GM23338 (cell line): ENCODE results near the gene SPATA2L.

Source experiments
- CREB1 ChIP-seq: fragments of 250-450 bp; sonication (Bioruptor Pico); IDR thresholded peaks from 2 replicates; pipeline ENCODE4 v1.5.0; 2020; ENCODE audit warnings: low read depth, mild to moderate bottlenecking, moderate library complexity
- EZH2 ChIP-seq: fragments of 200-600 bp; sonication (generic); IDR thresholded peaks from one replicate; pipeline ENCODE4 v1.8.0; 2017; ENCODE audit warnings: antibody characterized with exemption, mild to moderate bottlenecking, low read depth; ENCODE audit not compliant: unreplicated experiment
- EZH2phosphoT487 ChIP-seq: fragments of 200-600 bp; sonication (generic); IDR thresholded peaks from one replicate; pipeline ENCODE4 v1.8.1; 2018; ENCODE audit warnings: antibody characterized with exemption; ENCODE audit not compliant: unreplicated experiment
- JUNB ChIP-seq: IDR thresholded peaks from one replicate; pipeline ENCODE4 v1.6.1; 2016; ENCODE audit warnings: antibody characterized with exemption; ENCODE audit not compliant: unreplicated experiment
- NANOG ChIP-seq: IDR thresholded peaks from 2 replicates; pipeline ENCODE4 v1.6.1; 2016; ENCODE audit warnings: antibody characterized with exemption, borderline replicate concordance
- POLR2AphosphoS5 ChIP-seq: IDR thresholded peaks from 2 replicates; pipeline ENCODE4 v1.6.1; 2016; ENCODE audit warnings: antibody characterized with exemption, low read depth
- STAT1 ChIP-seq: IDR thresholded peaks from one replicate; pipeline ENCODE4 v1.6.1; 2016; ENCODE audit warnings: antibody characterized with exemption; ENCODE audit not compliant: unreplicated experiment
- ZNF331 ChIP-seq: fragments of 250-450 bp; sonication (Bioruptor Pico); IDR thresholded peaks from 2 replicates; pipeline ENCODE4 v1.5.0; 2020; ENCODE audit warnings: low read depth, mild to moderate bottlenecking, moderate library complexity
- TF ChIP-seq, protein P1 (sequence below), 2 experiments: fragments of 200-600 bp in 1 of 2; sonication (generic) in 1 of 2; conservative IDR thresholded peaks; 2 replicates each; pipeline versions ENCODE4 v1.5.1 to v1.6.1; 2016 to 2017; ENCODE audit warnings: antibody characterized with exemption in 2 of 2, low read depth in 2 of 2, mild to moderate bottlenecking in 2 of 2, moderate library complexity in 1 of 2
- TF ChIP-seq, protein P2 (sequence below): IDR thresholded peaks from one replicate; pipeline ENCODE4 v1.6.1; 2018; ENCODE audit warnings: antibody characterized with exemption; ENCODE audit not compliant: unreplicated experiment
- TF ChIP-seq, protein P3 (sequence below): IDR thresholded peaks from 2 replicates; pipeline ENCODE4 v1.6.1; 2016; ENCODE audit warnings: antibody characterized with exemption

DNA sequence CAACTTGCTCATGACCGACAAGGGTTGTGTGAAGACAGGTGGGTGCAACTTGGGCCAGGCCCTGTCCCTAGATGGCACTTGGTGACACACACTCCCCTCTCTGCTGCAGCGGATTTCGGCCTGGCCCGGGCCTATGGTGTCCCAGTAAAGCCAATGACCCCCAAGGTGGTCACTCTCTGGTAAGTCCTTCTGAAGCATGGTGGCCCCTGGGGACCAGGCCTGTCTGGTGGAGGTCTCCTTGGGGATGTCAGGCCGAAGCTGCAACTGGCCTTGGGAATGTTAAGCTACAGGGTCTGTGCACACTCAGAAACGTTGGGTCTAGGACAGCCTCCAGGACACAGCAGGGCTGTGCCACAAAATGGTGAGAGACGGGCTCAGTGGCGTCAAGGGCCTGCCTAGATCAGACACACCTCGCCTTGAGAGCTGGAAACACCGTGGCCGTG, 8.2 kb downstream of the SPATA2L start:
- no peak for TF ChIP-seq EZH2
- TF ChIP-seq, protein P1, sequence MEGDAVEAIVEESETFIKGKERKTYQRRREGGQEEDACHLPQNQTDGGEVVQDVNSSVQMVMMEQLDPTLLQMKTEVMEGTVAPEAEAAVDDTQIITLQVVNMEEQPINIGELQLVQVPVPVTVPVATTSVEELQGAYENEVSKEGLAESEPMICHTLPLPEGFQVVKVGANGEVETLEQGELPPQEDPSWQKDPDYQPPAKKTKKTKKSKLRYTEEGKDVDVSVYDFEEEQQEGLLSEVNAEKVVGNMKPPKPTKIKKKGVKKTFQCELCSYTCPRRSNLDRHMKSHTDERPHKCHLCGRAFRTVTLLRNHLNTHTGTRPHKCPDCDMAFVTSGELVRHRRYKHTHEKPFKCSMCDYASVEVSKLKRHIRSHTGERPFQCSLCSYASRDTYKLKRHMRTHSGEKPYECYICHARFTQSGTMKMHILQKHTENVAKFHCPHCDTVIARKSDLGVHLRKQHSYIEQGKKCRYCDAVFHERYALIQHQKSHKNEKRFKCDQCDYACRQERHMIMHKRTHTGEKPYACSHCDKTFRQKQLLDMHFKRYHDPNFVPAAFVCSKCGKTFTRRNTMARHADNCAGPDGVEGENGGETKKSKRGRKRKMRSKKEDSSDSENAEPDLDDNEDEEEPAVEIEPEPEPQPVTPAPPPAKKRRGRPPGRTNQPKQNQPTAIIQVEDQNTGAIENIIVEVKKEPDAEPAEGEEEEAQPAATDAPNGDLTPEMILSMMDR (conservative IDR thresholded peaks at IDR 0.05; ENCODE audit: low read depth in 2 of 2) = no peak
- no peak for TF ChIP-seq JUNB
- TF ChIP-seq EZH2phosphoT487 = no peak
- no peak for TF ChIP-seq POLR2AphosphoS5
- no peak for TF ChIP-seq CREB1 (CRISPR knock-in tag)
- TF ChIP-seq, protein P2, sequence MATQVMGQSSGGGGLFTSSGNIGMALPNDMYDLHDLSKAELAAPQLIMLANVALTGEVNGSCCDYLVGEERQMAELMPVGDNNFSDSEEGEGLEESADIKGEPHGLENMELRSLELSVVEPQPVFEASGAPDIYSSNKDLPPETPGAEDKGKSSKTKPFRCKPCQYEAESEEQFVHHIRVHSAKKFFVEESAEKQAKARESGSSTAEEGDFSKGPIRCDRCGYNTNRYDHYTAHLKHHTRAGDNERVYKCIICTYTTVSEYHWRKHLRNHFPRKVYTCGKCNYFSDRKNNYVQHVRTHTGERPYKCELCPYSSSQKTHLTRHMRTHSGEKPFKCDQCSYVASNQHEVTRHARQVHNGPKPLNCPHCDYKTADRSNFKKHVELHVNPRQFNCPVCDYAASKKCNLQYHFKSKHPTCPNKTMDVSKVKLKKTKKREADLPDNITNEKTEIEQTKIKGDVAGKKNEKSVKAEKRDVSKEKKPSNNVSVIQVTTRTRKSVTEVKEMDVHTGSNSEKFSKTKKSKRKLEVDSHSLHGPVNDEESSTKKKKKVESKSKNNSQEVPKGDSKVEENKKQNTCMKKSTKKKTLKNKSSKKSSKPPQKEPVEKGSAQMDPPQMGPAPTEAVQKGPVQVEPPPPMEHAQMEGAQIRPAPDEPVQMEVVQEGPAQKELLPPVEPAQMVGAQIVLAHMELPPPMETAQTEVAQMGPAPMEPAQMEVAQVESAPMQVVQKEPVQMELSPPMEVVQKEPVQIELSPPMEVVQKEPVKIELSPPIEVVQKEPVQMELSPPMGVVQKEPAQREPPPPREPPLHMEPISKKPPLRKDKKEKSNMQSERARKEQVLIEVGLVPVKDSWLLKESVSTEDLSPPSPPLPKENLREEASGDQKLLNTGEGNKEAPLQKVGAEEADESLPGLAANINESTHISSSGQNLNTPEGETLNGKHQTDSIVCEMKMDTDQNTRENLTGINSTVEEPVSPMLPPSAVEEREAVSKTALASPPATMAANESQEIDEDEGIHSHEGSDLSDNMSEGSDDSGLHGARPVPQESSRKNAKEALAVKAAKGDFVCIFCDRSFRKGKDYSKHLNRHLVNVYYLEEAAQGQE = no peak
- no peak for TF ChIP-seq ZNF331
- no peak for TF ChIP-seq NANOG
- TF ChIP-seq, protein P3, sequence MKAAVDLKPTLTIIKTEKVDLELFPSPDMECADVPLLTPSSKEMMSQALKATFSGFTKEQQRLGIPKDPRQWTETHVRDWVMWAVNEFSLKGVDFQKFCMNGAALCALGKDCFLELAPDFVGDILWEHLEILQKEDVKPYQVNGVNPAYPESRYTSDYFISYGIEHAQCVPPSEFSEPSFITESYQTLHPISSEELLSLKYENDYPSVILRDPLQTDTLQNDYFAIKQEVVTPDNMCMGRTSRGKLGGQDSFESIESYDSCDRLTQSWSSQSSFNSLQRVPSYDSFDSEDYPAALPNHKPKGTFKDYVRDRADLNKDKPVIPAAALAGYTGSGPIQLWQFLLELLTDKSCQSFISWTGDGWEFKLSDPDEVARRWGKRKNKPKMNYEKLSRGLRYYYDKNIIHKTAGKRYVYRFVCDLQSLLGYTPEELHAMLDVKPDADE = no peak
- no peak for TF ChIP-seq STAT1
